ES-I3 (cell line): ENCODE data around the gene CAPSL.

ENCODE experiments used
- H3K36me3 ChIP-seq: 2 replicates; pipeline ENCODE4 v1.6.1; 2013; ENCODE audit warnings: mild to moderate bottlenecking, low read length, control low read depth, moderate library complexity; ENCODE audit not compliant: insufficient read depth
- H3K4me1 ChIP-seq: 2 replicates; pipeline ENCODE4 v1.6.1; 2013; ENCODE audit warnings: mild to moderate bottlenecking, control low read depth, low read length; ENCODE audit not compliant: insufficient read depth
- H3K9ac ChIP-seq: 2 replicates; pipeline ENCODE4 v1.6.1; 2013; ENCODE audit warnings: low read depth, mild to moderate bottlenecking, low read length, moderate library complexity
- H3K9me3 ChIP-seq: 2 replicates; pipeline ENCODE4 v1.6.1; 2013; ENCODE audit warnings: mild to moderate bottlenecking, low read length, moderate library complexity; ENCODE audit not compliant: control insufficient read depth, insufficient read depth

Gene CAPSL

DNA sequence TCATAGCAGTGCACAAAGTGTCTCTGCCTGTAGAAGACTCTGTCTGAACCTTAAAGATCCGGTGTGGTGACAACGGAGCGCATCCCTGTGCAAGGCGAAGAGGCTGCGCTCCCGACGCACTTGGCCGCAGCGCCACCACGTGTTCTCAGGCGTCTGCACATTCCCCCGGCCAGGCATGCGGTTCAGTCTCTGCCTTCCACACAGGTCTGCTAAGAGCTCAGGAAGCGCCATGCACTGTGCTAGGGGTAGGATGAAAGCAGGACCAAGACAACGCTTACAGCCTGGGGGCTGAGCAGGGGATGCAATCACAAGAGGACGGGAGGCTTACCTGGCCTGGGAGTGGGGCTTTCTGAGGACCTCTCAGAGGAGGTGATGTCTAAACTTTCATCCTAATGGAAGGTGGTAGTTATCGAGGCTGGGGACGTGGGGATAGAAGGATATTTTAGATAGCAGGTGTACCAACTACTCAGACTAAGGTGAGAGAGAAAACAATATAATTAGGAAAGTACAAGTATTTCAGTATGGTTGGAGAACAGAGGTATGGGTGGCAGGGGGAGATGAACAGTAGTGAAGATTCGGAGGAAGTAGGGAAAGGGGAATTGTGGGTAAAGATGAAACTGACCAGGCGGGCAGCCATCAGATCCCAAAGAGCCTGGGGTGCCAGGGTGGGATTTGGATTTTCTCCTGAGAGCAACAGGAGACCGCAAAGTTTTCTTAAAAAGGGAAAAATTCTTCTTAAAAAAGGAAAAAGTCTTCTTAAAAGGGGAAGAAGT, 13.3 kb downstream of the CAPSL start:
- Histone ChIP-seq H3K36me3 (no peaks in the 10 kb centered on the region), H3K9ac (no peak overlapping the region), H3K9me3 (no peaks in the 10 kb centered on the region), H3K4me1 (no peaks in the 10 kb centered on the region)

- Histone ChIP-seq H3K9ac (no peak overlapping the region), H3K4me1 (no peaks in the 10 kb centered on the region)
Measured at GRCh38 chr5:35924122-35924949, 14.1 kb downstream of the CAPSL start.

DNA sequence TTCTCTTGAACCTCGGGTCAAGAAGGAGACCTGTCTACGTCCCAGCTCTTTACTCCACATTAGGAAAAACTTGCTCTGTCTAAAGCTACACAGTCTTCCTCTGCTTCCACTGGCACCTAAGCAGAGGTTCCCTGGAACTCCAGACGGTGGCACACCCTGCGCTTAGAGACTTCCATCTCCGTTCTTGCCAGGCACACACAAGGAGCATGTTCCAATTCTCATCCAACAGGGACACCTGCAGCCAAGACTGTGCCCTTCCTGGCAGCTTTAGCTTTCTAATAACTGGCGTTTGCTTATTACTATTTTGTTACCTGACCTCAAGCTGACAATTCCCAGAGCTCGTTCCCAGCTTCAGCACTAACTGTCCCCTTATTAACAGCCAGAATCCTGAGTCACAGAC, 16.0 kb downstream of the CAPSL start:
- Histone ChIP-seq H3K36me3 (no peaks in the 10 kb centered on the region), H3K4me1 (no peaks in the 10 kb centered on the region), H3K9me3 (no peaks in the 10 kb centered on the region), H3K9ac (no peak overlapping the region)

More at GRCh38 chr5:35924122-35924949, 14.1 kb downstream of the CAPSL start:
- H3K36me3 ChIP-seq = no peaks in the 10 kb centered on the region
- no peaks in the 10 kb centered on the region for H3K9me3 ChIP-seq

DNA sequence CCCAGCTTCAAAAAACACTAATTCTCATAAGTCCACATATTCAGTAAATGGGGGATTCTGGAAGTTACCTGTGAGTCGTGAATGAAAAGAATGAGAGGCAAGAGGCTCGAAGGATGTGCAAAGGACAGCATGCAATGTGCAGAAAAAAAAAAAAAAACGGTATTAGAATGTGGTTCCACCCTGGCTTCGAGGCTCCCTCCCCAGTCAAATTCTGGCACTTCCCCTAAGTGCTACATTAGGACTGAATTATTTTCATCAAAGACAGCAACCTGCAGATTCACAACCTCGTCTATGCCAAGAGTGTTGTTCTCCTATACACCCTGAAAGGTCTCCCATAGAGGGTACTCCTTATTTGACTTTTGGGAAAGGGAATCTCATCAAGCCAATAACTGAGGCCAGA, 16.5 kb downstream of the CAPSL start:
- Histone ChIP-seq H3K4me1 (no peaks in the 10 kb centered on the region), H3K9ac (no peak overlapping the region), H3K36me3 (no peaks in the 10 kb centered on the region), H3K9me3 (no peaks in the 10 kb centered on the region)

DNA sequence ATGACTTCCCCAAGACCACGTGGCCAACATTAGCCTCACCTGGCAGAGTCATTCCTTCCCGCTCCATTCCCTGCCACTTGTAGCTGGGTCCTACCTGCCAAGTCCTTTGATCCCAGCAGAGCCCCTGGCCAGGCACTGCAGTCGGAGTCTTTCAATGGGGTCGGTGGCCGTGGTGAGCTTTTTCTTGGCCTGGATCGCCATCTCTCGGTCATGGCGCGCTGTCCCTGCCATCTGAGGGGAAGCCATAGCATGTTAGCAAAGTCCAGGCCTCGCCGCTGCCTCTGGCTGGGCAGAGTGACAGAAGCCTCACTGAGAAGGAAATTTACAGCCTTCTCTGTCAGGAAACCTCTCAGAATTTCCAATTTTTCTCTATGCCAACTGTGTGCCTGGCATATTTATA, 17.5 kb downstream of the CAPSL start:
- no peaks in the 10 kb centered on the region for H3K4me1 ChIP-seq
- no peak overlapping the region for H3K9ac ChIP-seq

GRCh38 chr5:35919191-35919590, 19.2 kb downstream of the CAPSL start:
- Histone ChIP-seq H3K9me3 (no peaks in the 10 kb centered on the region), H3K9ac (no peak overlapping the region), H3K4me1 (no peaks in the 10 kb centered on the region), H3K36me3 (no peaks in the 10 kb centered on the region)

More for the DNA sequence above, 17.5 kb downstream of the CAPSL start:
- Histone ChIP-seq H3K9me3 (no peaks in the 10 kb centered on the region), H3K36me3 (no peaks in the 10 kb centered on the region)

DNA sequence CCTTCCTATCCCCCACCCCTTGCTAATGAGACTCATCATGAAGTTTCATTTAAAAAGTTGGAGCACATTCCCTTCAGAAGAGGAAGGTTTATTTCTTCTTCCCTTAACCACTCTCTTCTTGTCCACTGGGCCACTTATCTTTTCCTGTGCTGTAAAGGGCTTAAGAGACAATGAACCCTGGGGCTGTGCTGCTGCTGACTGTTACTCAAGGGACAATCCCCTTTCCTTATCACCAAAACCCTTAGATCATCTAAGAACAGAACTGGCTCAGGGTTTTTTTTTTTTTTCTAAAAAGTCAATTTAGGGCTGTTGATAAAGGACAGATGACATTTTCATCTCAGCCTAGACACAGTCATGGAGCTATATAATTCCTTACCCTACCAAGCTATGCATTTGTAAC, 29.6 kb downstream of the CAPSL start:
- Histone ChIP-seq H3K4me1 (no peaks in the 10 kb centered on the region), H3K9ac (no peak overlapping the region), H3K36me3 (no peaks in the 10 kb centered on the region), H3K9me3 (no peaks in the 10 kb centered on the region; the same call in 1 of the 2 replicates)

DNA sequence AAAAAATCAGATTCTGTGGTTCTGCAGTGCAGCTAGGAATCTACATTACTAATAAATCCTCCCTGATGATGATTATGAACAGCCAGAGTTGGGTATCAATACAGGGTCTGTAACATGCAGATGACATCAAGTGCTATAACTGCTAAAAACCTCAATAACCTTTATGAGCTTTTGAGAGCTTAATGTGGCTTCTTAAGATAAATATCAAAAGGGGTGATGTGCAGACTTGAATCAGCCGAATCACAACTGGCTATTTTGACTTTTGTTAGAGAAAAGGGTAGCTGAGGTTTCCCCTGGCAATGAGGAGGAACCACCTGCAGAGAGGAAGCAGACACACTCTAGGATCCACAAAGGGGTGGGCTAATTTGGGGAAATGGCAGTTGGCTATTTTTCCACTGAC, 30.2 kb downstream of the CAPSL start:
- Histone ChIP-seq H3K9me3 (no peaks in the 10 kb centered on the region; the same call in 1 of the 2 replicates), H3K36me3 (no peaks in the 10 kb centered on the region), H3K4me1 (no peaks in the 10 kb centered on the region), H3K9ac (no peak overlapping the region)

DNA sequence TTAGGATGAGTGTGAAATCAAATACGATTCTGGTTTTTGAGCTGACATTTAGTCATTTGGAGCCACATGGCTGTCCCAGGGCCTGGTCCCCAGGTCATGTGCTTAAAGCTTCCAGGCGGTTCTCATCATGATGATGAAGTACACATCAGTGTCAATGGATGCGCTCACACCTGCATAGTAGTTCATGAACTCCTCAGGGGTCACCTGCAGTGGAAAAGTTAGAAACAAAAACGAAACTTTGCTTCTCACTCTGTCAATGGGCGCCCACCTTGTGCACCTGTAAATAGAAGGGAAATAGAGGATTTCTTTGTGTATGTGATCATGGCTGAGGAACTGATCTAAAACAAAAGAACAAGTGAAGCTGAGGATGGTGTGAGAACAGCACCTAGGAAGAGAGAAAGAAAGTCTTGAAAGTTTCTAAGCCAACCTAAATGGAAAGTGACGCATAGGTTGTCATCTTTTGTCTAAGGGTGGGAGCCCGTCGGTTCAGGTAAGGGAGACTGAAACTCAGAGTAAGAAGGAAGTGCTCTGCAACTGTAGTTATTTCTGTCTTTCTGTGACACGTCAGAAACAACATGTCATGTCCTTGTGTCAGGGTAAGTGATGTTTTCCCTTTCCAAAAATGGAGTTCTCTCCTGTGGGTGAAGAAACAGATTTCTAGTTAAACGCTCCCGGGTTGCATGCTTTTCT, 33.8 kb downstream of the CAPSL start:
- H3K4me1 ChIP-seq = no peaks in the 10 kb centered on the region

GRCh38 chr5:35903631-35904203, 34.7 kb downstream of the CAPSL start:
- H3K9me3 ChIP-seq = no peaks in the 10 kb centered on the region
- H3K36me3 ChIP-seq = no peaks in the 10 kb centered on the region
- no peaks in the 10 kb centered on the region for H3K4me1 ChIP-seq
- no peak overlapping the region for H3K9ac ChIP-seq

More for the DNA sequence above, 33.8 kb downstream of the CAPSL start:
- no peaks in the 10 kb centered on the region for H3K36me3 ChIP-seq
- no peak overlapping the region for H3K9ac ChIP-seq
- H3K9me3 ChIP-seq = no peaks in the 10 kb centered on the region

GRCh38 chr5:35902046-35902672, 36.3 kb downstream of the CAPSL start:
- Histone ChIP-seq H3K9me3 (no peaks in the 10 kb centered on the region), H3K4me1 (no peaks in the 10 kb centered on the region), H3K36me3 (no peaks in the 10 kb centered on the region), H3K9ac (no peak overlapping the region)

- no peaks in the 10 kb centered on the region for H3K4me1 ChIP-seq
- H3K9ac ChIP-seq = no peak overlapping the region
- no peaks in the 10 kb centered on the region for H3K36me3 ChIP-seq
Measured at GRCh38 chr5:35900972-35901695, 37.3 kb downstream of the CAPSL start.

GRCh38 chr5:35899800-35900199, 38.6 kb downstream of the CAPSL start:
- Histone ChIP-seq H3K9me3 (no peaks in the 10 kb centered on the region), H3K9ac (no peak overlapping the region), H3K36me3 (no peaks in the 10 kb centered on the region), H3K4me1 (no peaks in the 10 kb centered on the region)

More at GRCh38 chr5:35900972-35901695, 37.3 kb downstream of the CAPSL start:
- H3K9me3 ChIP-seq = no peaks in the 10 kb centered on the region
